NB4 (cell line): Measurements from ENCODE around the gene TCEA3.

ENCODE experiments used
- MYC ChIP-seq: IDR thresholded peaks from 2 replicates; pipeline ENCODE4 v1.6.1; 2011; ENCODE audit warnings: low read depth, low read length
- TF ChIP-seq, protein P1 (sequence below): IDR thresholded peaks from one replicate; pipeline ENCODE4 v1.5.1; 2012; ENCODE audit warnings: low read depth, low read length
- TF ChIP-seq, protein P2 (sequence below): IDR thresholded peaks from 2 replicates; pipeline ENCODE4 v1.6.1; 2011; ENCODE audit warnings: low read depth, low read length

DNA sequence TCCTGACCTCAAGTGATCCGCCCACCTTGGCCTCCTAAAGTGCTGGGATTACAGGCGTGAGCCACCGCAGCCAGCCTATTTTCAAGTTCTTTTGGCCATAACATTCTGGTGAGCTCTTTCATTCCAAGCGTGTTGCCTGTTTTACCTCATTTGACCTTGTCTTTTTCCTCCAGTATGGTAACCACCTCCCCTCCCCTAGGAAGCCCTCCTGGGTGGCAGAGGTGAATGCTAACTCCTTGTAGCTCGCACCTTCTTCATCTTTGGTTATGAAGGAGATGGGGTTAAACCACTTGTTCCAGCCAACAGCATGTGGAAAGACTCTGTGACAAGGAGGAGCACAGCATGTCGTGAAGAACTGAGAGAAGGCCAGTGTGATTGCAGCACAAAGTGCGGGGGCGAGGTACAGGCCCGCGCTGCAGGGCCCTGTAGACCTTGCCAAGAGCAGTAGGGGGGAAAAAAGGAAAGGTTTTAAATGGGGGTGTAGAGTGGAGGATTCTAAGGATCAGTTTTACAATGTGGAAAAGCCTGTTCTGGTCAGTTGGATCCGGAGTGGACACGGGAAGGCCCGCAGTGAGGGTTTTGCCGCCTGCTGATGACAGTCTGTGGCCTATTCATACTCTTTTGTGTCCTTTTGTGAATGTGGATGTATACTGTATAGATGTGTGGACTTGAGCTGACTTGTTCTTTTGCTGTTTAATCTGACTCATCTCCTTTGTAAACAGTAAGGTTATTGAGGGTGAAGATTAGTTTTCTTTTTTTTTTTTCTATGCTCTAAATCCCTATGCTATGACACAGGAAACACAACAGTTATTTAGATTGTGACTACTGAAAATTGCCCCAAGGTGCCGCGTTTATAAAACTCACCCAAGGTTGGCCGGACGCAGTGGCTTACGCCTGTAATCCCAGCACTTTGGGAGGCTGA is 47.4 kb downstream of the TCEA3 start:
- TF ChIP-seq, protein P1, sequence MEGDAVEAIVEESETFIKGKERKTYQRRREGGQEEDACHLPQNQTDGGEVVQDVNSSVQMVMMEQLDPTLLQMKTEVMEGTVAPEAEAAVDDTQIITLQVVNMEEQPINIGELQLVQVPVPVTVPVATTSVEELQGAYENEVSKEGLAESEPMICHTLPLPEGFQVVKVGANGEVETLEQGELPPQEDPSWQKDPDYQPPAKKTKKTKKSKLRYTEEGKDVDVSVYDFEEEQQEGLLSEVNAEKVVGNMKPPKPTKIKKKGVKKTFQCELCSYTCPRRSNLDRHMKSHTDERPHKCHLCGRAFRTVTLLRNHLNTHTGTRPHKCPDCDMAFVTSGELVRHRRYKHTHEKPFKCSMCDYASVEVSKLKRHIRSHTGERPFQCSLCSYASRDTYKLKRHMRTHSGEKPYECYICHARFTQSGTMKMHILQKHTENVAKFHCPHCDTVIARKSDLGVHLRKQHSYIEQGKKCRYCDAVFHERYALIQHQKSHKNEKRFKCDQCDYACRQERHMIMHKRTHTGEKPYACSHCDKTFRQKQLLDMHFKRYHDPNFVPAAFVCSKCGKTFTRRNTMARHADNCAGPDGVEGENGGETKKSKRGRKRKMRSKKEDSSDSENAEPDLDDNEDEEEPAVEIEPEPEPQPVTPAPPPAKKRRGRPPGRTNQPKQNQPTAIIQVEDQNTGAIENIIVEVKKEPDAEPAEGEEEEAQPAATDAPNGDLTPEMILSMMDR: no peak
- TF ChIP-seq MYC: no peak
- TF ChIP-seq, protein P2, sequence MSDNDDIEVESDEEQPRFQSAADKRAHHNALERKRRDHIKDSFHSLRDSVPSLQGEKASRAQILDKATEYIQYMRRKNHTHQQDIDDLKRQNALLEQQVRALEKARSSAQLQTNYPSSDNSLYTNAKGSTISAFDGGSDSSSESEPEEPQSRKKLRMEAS: no peak
